ENCODE measurements around the gene PLEKHB1.

The PLEKHB1 gene

GRCh38 chr11:73693899-73694525 is 47.6 kb downstream of the PLEKHB1 start:
- no peak for DNase-seq

- no peak for DNase-seq
Observed at GRCh38 chr11:73705053-73705452, 58.7 kb downstream of the PLEKHB1 start.

GRCh38 chr11:73710964-73711363 is 64.6 kb downstream of the PLEKHB1 start:
- DNase-seq = no peak
